ENCODE measurements around the gene HBZ.

The HBZ gene

DNA sequence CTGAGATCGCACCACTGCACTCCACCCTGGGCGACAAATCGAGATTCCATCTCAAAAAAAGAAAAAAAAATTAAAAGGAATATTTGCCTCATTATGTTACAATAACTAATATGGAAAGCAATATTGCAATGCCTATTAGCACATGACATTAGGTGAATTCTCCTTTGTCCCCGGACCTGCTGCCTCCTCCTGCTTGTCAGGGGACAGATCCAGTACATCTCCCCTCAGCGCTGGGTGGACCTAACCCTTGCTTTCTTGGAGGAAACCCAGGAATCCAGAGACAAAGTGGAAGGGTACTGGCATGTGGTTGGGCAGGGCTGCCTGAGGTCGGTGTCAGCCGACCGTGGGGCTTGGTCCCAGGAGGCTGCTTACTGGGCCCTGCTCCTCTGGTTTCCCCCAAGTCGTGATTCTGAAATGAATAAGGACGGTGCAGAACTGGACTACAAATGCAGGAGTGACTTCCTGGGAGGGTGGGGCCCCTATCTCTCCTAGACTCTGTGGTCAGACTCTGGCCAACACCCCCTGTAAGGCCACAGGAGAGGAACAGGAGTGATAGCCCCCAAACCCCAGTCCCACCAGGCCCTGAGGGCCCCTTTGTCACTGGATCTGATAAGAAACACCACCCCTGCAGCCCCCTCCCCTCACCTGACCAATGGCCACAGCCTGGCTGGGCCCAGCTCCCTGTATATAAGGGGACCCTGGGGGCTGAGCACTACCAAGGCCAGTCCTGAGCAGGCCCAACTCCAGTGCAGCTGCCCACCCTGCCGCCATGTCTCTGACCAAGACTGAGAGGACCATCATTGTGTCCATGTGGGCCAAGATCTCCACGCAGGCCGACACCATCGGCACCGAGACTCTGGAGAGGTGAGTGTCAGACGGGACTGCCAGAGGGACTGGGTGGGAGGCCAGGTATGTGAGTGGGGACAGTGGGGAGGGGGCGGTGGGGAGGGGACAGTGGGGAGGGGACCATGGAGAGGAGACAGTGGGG lies at the start of gene HBZ:
Gene HBZ, plus strand, starts transcription at position 504 of the 988 bp plus-strand sequence. Its CDS starts 266 bp downstream, at position 770.
- H2AFZ ChIP-seq (ENCODE audit: low read length): no peak within 1 kb of the TSS
- no peaks in the 10 kb centered on the region for H3K27me3 ChIP-seq (ENCODE audit: insufficient read depth, low read length, poor library complexity, severe bottlenecking)
- H3K4me2 ChIP-seq (ENCODE audit: low read depth, low read length, poor library complexity, severe bottlenecking): no peak within 1 kb of the TSS
- TF ChIP-seq, protein P1, sequence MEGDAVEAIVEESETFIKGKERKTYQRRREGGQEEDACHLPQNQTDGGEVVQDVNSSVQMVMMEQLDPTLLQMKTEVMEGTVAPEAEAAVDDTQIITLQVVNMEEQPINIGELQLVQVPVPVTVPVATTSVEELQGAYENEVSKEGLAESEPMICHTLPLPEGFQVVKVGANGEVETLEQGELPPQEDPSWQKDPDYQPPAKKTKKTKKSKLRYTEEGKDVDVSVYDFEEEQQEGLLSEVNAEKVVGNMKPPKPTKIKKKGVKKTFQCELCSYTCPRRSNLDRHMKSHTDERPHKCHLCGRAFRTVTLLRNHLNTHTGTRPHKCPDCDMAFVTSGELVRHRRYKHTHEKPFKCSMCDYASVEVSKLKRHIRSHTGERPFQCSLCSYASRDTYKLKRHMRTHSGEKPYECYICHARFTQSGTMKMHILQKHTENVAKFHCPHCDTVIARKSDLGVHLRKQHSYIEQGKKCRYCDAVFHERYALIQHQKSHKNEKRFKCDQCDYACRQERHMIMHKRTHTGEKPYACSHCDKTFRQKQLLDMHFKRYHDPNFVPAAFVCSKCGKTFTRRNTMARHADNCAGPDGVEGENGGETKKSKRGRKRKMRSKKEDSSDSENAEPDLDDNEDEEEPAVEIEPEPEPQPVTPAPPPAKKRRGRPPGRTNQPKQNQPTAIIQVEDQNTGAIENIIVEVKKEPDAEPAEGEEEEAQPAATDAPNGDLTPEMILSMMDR (conservative IDR thresholded peaks at IDR 0.05; ENCODE audit: low read length): no peak
- no peak for TF ChIP-seq EZH2phosphoT487 (IDR thresholded peaks at IDR 0.05; ENCODE audit: borderline replicate concordance)
- H3K9me2 ChIP-seq (replicated peaks; ENCODE audit: low read depth, low read length): no peaks in the 10 kb centered on the region
- no peak within 1 kb of the TSS for H3K4me3 ChIP-seq (ENCODE audit: low read length, poor library complexity, severe bottlenecking)
- H3K36me3 ChIP-seq (ENCODE audit: insufficient read depth, low read length): no peaks in the 10 kb centered on the region
- H3K9me3 ChIP-seq (ENCODE audit: insufficient read depth, low read depth, low read length): no peaks in the 10 kb centered on the region
- no peaks in the 10 kb centered on the region for H3K79me2 ChIP-seq (ENCODE audit: insufficient read depth, low read length)
- no peaks in the 10 kb centered on the region for H4K20me1 ChIP-seq (ENCODE audit: insufficient read depth, low read length, poor library complexity, severe bottlenecking)
- H3K9ac ChIP-seq (ENCODE audit: low read depth, low read length, poor library complexity, severe bottlenecking): no peak within 1 kb of the TSS
- no peaks in the 10 kb centered on the region for H3K4me1 ChIP-seq (ENCODE audit: insufficient read depth, low read length, poor library complexity, severe bottlenecking)
- no peaks in the 10 kb centered on the region for H3F3A ChIP-seq (ENCODE audit: low read depth)

DNA sequence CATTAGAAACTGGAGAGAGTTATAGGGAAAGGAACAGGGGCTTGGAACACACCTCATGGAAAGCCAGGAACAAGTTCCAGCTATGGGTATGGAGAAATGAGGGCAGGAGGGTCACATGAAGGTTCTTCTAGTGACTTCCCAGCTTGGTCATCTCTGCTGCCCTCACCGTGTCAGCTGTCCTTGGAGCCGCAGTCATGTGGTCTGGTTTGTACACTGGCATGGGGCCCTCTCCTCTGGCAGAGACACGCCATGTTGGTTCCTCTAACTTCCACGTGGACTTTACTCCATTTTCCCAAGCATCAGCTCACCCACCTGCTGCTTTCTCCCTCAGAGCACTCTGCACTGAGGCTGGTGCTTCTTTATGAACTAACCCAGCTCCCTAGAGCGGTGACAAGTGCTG lies 48.1 kb upstream of the HBZ start:
- Histone ChIP-seq H3K4me2 (ENCODE audit: low read depth, low read length, poor library complexity, severe bottlenecking) (no peak overlapping the region), H3F3A (ENCODE audit: low read depth) (no peaks in the 10 kb centered on the region), H3K27me3 (ENCODE audit: insufficient read depth, low read length, poor library complexity, severe bottlenecking) (no peaks in the 10 kb centered on the region), H2AFZ (ENCODE audit: low read length) (no peak overlapping the region), H3K4me1 (ENCODE audit: insufficient read depth, low read length, poor library complexity, severe bottlenecking) (peaks cover 2% of the 10 kb centered on the region), H3K9me2 (replicated peaks; ENCODE audit: low read depth, low read length) (no peaks in the 10 kb centered on the region), H3K36me3 (ENCODE audit: insufficient read depth, low read length) (no peaks in the 10 kb centered on the region), H3K9me3 (ENCODE audit: insufficient read depth, low read depth, low read length) (no peaks in the 10 kb centered on the region), H3K79me2 (ENCODE audit: insufficient read depth, low read length) (no peaks in the 10 kb centered on the region), H4K20me1 (ENCODE audit: insufficient read depth, low read length, poor library complexity, severe bottlenecking) (no peaks in the 10 kb centered on the region), H3K9ac (ENCODE audit: low read depth, low read length, poor library complexity, severe bottlenecking) (no peak overlapping the region), H3K4me3 (ENCODE audit: low read length, poor library complexity, severe bottlenecking) (no peak overlapping the region)
- no peak for TF ChIP-seq EZH2phosphoT487 (IDR thresholded peaks at IDR 0.05; ENCODE audit: borderline replicate concordance)
- TF ChIP-seq, protein P1 (conservative IDR thresholded peaks at IDR 0.05; ENCODE audit: low read length): no peak

DNA sequence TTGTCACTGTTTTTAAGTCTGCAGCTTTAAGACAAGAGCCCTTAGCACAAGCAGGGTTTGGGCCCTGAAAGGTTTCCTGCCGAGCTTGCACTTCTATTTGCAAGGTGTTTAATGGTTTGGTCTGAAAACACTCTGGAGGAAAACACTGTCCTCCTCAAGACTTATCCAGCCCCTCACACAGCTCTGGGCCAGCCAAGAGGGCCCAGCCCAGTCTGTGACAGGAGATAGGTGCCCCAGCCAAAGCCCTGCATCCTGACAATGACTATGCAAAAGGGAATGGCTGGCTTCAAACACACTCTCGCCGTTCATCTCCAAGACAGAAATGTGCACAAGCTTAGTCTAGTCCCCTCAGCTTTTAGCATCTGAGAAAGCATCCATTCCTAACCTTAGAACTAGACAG lies 47.5 kb upstream of the HBZ start:
- no peaks in the 10 kb centered on the region for H3K27me3 ChIP-seq (ENCODE audit: insufficient read depth, low read length, poor library complexity, severe bottlenecking)
- no peaks in the 10 kb centered on the region for H3K79me2 ChIP-seq (ENCODE audit: insufficient read depth, low read length)
- no peaks in the 10 kb centered on the region for H3K9me2 ChIP-seq (replicated peaks; ENCODE audit: low read depth, low read length)
- H3K36me3 ChIP-seq (ENCODE audit: insufficient read depth, low read length): no peaks in the 10 kb centered on the region
- H3K4me3 ChIP-seq (ENCODE audit: low read length, poor library complexity, severe bottlenecking): no peak overlapping the region
- TF ChIP-seq EZH2phosphoT487 (IDR thresholded peaks at IDR 0.05; ENCODE audit: borderline replicate concordance): no peak
- TF ChIP-seq, protein P1 (conservative IDR thresholded peaks at IDR 0.05; ENCODE audit: low read length): no peak
- peaks cover 2% of the 10 kb centered on the region for H3K4me1 ChIP-seq (ENCODE audit: insufficient read depth, low read length, poor library complexity, severe bottlenecking)
- no peak overlapping the region for H3K4me2 ChIP-seq (ENCODE audit: low read depth, low read length, poor library complexity, severe bottlenecking)
- H3K9me3 ChIP-seq (ENCODE audit: insufficient read depth, low read depth, low read length): no peaks in the 10 kb centered on the region
- H2AFZ ChIP-seq (ENCODE audit: low read length): no peak overlapping the region
- H4K20me1 ChIP-seq (ENCODE audit: insufficient read depth, low read length, poor library complexity, severe bottlenecking): no peaks in the 10 kb centered on the region
- no peak overlapping the region for H3K9ac ChIP-seq (ENCODE audit: low read depth, low read length, poor library complexity, severe bottlenecking)
- H3F3A ChIP-seq (ENCODE audit: low read depth): no peaks in the 10 kb centered on the region
